Measurements from ENCODE around the gene KCNIP4.

The KCNIP4 gene

DNA sequence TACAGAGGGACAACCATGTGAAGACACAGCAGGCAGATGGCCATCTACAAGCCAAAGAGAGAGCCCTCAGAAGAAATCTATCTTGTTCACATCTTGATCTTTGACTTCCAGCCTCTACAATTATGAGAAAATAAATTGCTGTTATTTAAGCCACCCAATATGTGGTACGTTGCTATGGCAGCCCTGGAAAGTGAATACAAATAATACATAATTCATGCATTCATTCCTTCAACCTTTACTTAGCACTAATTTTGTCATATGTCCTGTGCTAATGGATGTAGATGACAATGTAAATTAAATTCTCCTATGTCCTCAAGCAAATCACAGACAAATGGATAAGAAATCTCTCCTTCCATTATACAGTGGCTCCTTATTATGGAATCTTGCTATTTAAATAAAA is 886.7 kb downstream of the KCNIP4 start:
- H3K4me3 ChIP-seq (ENCODE audit: low read depth, low read length): no peak overlapping the region
- DNase-seq (ENCODE audit: low read depth): no peak
- TF ChIP-seq, protein P1, sequence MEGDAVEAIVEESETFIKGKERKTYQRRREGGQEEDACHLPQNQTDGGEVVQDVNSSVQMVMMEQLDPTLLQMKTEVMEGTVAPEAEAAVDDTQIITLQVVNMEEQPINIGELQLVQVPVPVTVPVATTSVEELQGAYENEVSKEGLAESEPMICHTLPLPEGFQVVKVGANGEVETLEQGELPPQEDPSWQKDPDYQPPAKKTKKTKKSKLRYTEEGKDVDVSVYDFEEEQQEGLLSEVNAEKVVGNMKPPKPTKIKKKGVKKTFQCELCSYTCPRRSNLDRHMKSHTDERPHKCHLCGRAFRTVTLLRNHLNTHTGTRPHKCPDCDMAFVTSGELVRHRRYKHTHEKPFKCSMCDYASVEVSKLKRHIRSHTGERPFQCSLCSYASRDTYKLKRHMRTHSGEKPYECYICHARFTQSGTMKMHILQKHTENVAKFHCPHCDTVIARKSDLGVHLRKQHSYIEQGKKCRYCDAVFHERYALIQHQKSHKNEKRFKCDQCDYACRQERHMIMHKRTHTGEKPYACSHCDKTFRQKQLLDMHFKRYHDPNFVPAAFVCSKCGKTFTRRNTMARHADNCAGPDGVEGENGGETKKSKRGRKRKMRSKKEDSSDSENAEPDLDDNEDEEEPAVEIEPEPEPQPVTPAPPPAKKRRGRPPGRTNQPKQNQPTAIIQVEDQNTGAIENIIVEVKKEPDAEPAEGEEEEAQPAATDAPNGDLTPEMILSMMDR (conservative IDR thresholded peaks at IDR 0.05; ENCODE audit: low read depth, low read length): no peak

DNA sequence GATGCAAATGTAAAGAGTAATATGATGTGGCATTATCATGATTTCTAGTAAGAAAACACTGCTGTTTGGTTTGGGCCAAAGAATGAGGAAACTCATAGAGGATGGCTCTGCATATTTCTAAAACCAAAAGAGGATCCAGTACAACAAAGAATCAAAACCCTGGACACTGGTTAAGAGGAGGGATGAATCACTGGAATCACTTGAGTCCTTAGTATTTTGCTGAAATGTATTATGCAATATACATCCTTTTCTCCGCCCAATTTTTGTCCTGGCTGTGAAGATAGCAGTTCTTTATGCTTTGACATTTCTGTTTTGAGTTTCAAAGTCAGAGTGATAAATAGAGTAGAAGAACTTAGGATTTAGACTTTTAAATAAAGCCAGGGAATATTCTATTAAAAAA is 902.4 kb downstream of the KCNIP4 start:
- TF ChIP-seq, protein P1 (conservative IDR thresholded peaks at IDR 0.05; ENCODE audit: low read depth, low read length): no peak
- peak; percentile 5 for DNase-seq (ENCODE audit: low read depth)
- no peak overlapping the region for H3K4me3 ChIP-seq (ENCODE audit: low read depth, low read length)

DNA sequence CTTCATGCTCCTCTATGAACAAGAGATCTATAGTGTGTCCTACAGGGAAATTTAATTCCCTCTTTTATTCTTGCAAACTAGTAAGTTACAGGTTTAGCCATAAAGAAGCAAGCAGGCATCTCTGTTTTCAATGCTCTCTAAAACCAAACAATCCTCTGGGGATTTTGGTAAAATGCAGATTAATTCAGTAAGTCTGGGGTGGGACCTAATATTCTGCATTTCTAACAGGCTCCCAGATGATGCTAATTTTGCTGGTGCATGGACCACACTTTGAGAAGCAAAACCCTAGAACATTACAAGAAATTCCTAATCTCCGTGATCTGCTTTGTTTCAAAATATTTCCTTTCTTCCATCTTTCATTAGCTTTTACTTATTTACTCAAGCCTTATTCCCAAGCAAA is 903.5 kb downstream of the KCNIP4 start:
- H3K4me3 ChIP-seq (ENCODE audit: low read depth, low read length): no peak overlapping the region
- TF ChIP-seq, protein P1 (conservative IDR thresholded peaks at IDR 0.05; ENCODE audit: low read depth, low read length): no peak
- DNase-seq (ENCODE audit: low read depth): no peak

DNA sequence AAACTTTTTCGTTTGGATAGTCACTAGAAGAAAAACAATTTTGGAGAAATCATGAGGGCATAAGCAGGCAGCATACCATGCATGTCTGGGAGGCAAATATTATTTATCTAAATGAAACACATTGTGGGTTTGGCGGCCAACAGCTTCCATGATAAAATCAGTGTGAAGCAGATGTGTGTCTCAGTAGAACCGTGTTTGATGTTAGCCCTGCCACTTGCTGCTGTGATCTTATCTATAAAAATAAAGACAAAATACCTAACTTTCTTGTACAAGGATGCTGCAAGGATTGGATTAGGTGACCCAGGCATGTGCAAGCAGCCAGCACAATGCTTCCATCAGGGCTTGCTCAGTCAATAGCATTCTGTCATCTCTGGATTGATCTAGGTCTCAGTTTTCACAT is 906.9 kb downstream of the KCNIP4 start:
- TF ChIP-seq, protein P1 (conservative IDR thresholded peaks at IDR 0.05; ENCODE audit: low read depth, low read length): no peak
- H3K4me3 ChIP-seq (ENCODE audit: low read depth, low read length): no peak overlapping the region
- DNase-seq (ENCODE audit: low read depth): no peak

DNA sequence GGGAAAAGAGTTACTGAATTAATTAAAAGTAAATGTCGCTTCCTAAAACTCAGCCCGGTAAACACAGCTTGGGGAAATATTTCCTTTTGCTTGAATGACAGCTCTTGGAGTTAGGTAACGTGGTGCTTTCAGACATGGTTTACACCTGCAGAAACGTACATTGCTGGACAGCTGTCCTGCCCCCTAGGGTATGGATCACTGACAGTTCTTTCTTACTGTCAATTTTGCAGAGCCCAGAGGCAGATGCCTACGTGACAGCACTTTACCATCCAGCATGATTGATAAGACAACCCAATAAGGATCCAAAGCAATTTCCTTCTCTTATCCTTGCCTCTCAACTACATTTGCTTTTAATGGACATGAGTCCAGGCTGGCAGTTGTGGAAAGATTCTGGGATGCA is 913.8 kb downstream of the KCNIP4 start:
- no peak overlapping the region for H3K4me3 ChIP-seq (ENCODE audit: low read depth, low read length)
- DNase-seq (ENCODE audit: low read depth): no peak
- TF ChIP-seq, protein P1 (conservative IDR thresholded peaks at IDR 0.05; ENCODE audit: low read depth, low read length): no peak

DNA sequence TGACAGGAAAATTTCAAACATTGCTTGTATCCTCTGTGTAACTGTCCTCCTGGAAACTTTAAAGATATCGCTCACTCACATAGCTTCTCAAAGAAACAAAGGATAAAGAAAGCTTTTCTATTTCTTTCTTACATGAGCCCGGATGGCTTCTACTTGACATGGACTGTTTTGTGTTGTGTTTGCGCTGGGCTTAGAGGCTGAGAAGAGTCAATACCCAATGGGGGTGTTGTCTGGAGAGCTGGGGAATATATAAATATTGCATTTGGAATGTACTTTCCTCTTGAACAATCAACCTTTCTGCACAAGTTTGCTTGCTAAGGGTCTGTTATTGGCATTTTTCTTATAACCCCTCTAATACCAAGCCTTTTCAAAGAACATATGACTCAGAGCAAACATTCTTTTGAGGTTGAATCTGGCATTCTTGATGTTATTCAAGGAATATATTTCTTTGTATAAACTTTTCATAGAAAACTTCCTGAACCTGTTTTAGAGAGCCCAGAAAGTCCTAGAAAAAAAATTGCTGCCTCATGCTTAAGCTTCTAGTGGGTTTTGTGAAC is 916.4 kb downstream of the KCNIP4 start:
- TF ChIP-seq, protein P1 (conservative IDR thresholded peaks at IDR 0.05; ENCODE audit: low read depth, low read length): no peak

DNA sequence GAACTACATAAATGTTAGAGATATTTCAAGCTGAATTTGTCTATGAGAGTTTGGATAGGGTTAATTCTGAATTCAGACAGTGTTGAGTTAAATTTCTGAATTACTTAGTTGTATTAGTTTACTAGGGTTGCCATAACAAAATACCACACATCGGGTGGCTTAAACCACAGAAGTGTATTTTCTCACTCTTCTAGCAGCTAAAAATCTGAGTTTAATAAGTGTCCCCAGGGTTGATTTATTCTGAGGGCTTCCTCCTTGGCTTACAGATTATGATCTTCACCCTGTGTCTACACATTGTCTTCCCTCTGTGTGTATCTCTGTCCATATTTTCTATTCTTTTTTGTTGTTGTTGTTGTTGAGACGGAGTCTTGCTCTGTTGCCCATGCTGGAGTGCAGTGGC is 929.8 kb downstream of the KCNIP4 start:
- no peak for DNase-seq (ENCODE audit: low read depth)
- no peak overlapping the region for H3K4me3 ChIP-seq (ENCODE audit: low read depth, low read length)
- TF ChIP-seq, protein P1 (conservative IDR thresholded peaks at IDR 0.05; ENCODE audit: low read depth, low read length): no peak

More for the DNA sequence above, 916.4 kb downstream of the KCNIP4 start:
- H3K4me3 ChIP-seq (ENCODE audit: low read depth, low read length): no peak overlapping the region
- peak; percentile 25 for DNase-seq (ENCODE audit: low read depth)

Data from choroid plexus epithelial cell (primary cell).